GM18498 (cell line): ENCODE results near the gene CHSY1.

ENCODE experiments used
- ATAC-seq: cut with Tn5 transposase; IDR thresholded peaks from one replicate; pipeline ENCODE4 v1.9.1; 2021; ENCODE audit warnings: mild to moderate bottlenecking, moderate library complexity; ENCODE audit not compliant: unreplicated experiment

CHSY1 gene

DNA sequence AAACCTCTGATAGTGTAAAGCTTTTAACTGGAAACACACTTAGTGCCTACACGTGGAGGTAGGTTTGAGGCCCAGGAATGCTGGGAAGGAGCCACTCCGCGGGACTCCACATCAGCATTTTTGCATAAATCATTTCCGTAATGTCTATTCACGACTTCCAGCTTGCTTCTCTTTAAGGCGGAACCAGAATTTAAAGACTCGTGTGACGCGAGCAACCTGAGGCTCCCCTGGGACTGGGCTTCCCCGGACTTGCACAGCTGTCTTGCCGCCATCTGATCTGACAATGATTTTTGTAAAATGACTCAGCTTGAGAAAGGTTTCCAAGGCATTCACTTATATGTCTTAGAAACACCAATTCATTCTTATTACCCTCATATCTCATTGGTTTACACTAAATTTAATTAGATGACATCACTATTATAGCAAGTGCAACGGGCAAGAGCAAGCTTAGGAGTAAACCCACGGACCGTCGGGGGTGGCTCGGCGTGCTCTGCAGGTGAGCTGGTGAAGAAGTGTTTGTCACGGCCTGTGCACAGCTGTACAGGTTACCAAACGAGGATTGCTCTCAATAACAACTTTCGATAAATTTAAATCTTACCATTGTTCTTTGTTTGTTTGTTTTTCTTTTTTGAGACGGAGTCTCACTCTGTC lies 95.2 kb downstream of the CHSY1 start:
- ATAC-seq = peak; percentile 72

GRCh38 chr15:101156061-101156460 lies 95.8 kb downstream of the CHSY1 start:
- peak; percentile 2 for ATAC-seq

- no peak for ATAC-seq
These were observed 97.8 kb downstream of the CHSY1 start for GRCh38 chr15:101153801-101154656.

DNA sequence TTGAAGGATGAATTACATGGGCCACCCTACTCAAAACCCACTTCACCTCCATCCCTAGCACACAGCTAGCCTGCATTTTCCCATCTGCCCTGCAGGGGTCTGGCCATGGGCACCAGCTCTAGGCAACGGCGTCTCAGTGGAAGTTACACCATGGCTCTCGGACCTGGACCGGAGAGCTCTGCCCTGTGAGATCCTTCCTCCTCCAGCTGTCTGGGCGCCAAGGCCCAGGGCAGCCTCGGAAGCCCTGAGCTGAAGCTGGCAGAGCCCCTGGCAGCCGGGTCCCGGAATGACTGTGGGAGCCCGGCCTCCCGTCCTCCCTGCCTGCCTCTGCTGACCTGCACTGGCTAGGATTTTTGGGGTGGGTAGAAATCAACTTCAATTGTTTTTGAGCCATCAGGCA lies 98.9 kb downstream of the CHSY1 start:
- ATAC-seq = no peak

DNA sequence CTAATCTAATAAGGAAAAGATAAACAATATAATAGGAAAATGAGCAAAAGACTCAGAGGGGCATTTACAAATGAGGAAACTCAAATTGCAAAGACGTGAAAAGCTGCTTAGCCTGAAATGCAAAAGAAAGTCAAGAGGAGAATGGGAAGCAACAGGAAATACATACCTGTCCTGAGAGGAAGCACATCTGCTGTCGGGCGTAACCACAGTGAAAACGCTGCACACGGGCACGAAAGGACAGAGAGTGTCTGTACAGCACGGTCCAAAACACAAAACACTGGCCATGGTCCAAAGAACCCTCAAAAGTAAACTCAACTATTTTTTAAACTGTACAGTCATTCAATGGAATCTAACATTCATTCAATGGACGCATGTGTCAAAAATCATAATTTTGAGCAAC lies 100.6 kb downstream of the CHSY1 start:
- ATAC-seq = no peak

DNA sequence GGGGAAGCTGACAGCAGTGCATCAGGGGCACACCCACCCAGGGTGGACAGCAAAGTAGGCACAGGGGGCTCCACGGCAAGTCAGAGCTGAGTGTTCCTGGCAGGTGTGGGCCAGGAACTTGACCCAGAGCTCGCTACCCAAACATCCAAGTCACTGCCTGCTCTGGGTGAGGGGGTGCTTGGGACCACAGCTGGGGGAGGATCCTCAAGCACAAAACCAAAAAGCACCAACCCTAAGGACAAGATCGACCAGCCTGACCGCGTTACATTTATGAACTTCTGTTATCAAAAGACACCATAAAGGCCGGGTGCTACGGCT lies 101.2 kb downstream of the CHSY1 start:
- no peak for ATAC-seq

- ATAC-seq = no peak
These were observed 101.8 kb downstream of the CHSY1 start for GRCh38 chr15:101149864-101150722.

GRCh38 chr15:101148881-101149664 lies 102.8 kb downstream of the CHSY1 start:
- ATAC-seq = peak; percentile 8

GRCh38 chr15:101148166-101148880 lies 103.5 kb downstream of the CHSY1 start:
- ATAC-seq = peak; percentile 57

DNA sequence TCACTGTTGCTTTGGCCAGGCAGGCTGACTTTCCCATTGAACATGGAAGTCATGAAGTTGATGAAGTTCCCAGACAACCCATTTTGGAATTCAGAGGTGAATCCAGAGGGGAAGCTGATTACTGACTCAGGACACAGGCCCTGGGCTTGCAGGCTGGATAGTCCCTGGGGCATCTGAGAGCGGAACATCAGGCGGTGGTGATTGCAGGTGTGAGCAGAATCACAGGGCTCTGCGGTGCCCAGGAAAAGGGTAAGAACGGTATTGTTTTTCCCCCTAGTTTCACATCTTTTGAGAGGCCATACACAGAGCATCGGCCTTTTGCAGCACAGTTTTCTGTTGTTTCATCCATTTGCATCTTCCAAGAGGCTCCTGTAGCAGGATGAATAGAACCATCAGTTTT lies 104.7 kb downstream of the CHSY1 start:
- no peak for ATAC-seq

GRCh38 chr15:101146118-101146702 lies 105.6 kb downstream of the CHSY1 start:
- ATAC-seq = no peak

GRCh38 chr15:101145362-101145761 lies 106.5 kb downstream of the CHSY1 start:
- no peak for ATAC-seq

- no peak for ATAC-seq
These were observed 108.5 kb downstream of the CHSY1 start for GRCh38 chr15:101143321-101143720.

DNA sequence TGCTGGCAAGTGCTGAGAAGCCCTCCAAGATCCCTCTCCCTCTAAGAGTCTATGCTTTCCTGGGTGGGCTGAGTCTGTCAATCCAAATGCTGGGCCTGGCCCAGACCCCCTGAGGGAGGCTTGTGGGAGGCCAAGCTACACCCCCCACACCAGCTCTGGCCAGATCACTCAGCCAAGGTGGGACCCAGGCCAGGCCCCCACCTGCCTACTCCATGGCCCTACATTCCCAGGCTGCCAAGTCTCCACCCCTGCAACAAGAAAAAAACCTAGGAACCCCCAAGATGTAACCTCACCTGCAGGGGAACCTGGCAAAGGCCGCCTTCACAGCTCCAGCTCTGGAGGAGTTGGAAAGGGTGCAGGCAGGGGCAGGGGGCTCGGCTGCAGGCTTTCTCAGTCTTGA lies 109.1 kb downstream of the CHSY1 start:
- no peak for ATAC-seq

- no peak for ATAC-seq
These were observed 109.8 kb downstream of the CHSY1 start for GRCh38 chr15:101141926-101142527.

- ATAC-seq = no peak
These were observed 111.2 kb downstream of the CHSY1 start for GRCh38 chr15:101140697-101141065.

DNA sequence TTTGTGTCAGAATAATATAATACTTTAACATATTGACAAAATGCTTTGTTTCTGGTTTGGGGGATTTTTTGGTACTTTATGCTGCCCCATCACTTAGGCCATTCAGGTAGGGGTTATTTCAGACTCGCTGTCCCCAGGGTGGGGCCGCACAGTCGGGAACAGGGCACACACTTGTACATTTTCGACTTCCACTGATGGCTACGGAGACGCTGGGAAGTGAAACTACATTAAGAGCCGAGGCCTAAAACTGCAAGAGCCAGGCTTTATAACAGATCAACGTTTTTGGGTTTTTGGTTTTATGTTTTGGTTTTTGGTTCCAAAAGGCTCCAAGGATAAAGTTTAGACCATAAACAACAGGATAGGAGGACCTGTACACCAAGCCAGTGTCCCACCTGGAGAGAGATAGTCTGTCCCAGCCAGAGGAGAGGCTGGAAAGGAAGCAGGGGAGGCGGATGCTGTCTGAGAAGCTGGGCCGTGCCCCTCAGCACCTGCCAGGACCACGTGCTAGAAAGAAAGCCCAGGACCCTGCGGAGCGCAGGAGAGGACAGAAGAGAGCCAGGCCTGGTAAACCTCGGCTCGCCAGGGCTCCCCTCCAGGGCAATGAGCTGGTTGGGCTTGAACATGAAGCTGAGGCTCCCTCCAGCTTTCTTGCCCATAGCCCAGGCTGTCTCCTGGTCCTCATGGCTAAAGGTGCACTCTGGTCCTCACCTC lies 111.7 kb downstream of the CHSY1 start:
- no peak for ATAC-seq

GRCh38 chr15:101138913-101139880 lies 112.7 kb downstream of the CHSY1 start:
- ATAC-seq = peak; percentile 58
